Astrocyte of the spinal cord (primary cell): Measurements from ENCODE around the gene PTH.

ENCODE experiments used
- DNase-seq: peaks from one replicate; pipeline ENCODE4 v3.0.0; 2011; ENCODE audit warnings: low read depth, low spot score
- H3K4me3 ChIP-seq: 2 replicates; pipeline ENCODE4 v1.5.1; 2011; ENCODE audit warnings: low read depth, mild to moderate bottlenecking, low read length, moderate library complexity
- CTCF ChIP-seq: IDR thresholded peaks from 2 replicates; pipeline ENCODE4 v1.5.1; 2012; ENCODE audit warnings: low read depth, mild to moderate bottlenecking, low read length, inconsistent platforms
- in situ Hi-C: cut with HindIII; loops from 2 replicates; pipeline ENCODE4 v1.10.0; 2017; ENCODE audit warnings: low sequenced_read_pairs

Gene PTH

GRCh38 chr11:13473013-13473722, 22.6 kb downstream of the PTH start:
- TF ChIP-seq CTCF: no peak
- H3K4me3 ChIP-seq: no peak overlapping the region
- in situ Hi-C loops: no loop called here
- no peak for DNase-seq

- no peak for TF ChIP-seq CTCF
Observed at GRCh38 chr11:13468750-13469149, 27.0 kb downstream of the PTH start.

DNA sequence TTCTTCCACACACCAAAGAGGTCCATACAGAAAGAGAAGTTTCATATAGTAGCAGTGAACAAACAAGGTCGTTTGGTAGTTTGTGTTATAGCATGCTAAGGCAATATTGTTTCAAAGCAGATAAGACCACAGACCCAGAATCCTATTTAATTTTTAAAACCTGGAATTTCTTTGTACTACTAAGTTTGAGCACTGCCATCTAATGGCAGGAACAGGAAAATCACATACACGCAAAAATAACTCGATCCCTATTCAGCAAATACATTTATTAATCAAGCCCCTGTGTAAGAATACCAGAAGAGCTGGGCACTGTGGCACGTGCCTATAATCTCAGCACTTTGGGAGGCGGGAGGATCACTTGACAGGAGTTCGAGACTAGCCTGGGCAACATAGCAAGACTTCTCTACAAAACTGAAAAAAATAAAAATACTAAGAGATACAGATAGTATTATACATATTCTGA, 29.9 kb downstream of the PTH start:
- peak; percentile 52 for DNase-seq
- in situ Hi-C loops: no loop called here
- H3K4me3 ChIP-seq: no peak overlapping the region
- peak; percentile 63 for TF ChIP-seq CTCF

More at GRCh38 chr11:13468750-13469149, 27.0 kb downstream of the PTH start:
- no peak for DNase-seq
- in situ Hi-C loops: no loop called here
- no peak overlapping the region for H3K4me3 ChIP-seq

- no peak for DNase-seq
- no peak for TF ChIP-seq CTCF
- H3K4me3 ChIP-seq: peak overlapping the region; percentile 93
Observed at GRCh38 chr11:13463779-13464290, 32.0 kb downstream of the PTH start.

GRCh38 chr11:13462901-13463778, 32.7 kb downstream of the PTH start, which contains the start of gene BTBD10:
Gene BTBD10 (minus strand): TSS chr11:13463222. CDS start chr11:13445124, 18,098 bp downstream.
- peak; percentile 96 for DNase-seq
- TF ChIP-seq CTCF: no peak
- in situ Hi-C loops: no loop called here
- peak within 1 kb of the TSS; percentile 93 for H3K4me3 ChIP-seq

More at GRCh38 chr11:13463779-13464290, 32.0 kb downstream of the PTH start:
- in situ Hi-C loops: no loop called here

DNA sequence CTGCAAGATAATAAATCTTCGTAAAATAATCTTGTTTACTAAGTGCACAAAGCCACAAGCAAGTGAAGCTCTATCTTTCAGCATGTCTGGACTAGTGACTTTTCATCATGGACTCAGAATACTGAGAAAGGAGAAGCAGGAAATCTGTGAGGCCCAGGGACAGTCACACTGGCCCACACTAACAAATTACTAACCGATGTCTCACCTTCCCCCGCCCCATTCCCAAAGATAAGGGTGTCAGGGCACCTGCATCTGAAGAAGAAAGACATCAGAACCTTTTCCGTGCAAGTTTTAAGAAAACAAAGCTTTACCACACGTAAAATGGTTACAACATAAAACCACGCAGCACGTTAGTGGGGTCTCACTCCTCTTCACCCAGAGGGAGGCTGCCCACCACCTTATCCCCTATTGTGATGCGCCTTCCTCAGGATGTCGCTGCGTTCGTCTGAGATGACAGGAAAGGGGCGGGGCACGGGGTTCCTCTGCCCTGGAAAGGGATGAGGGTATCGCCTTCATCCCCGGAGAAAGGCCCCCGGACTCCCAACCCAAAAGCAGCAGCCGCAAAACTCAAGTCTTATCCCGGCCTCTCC, 33.4 kb downstream of the PTH start:
- peak; percentile 23 for DNase-seq
- peak; percentile 3 for TF ChIP-seq CTCF
- H3K4me3 ChIP-seq: peak overlapping the region; percentile 93
- in situ Hi-C loops: no loop called here
